Effector CD4-positive, alpha-beta T cell (primary cell): ENCODE results near the gene OR5K2. TPM values are rescaled to one million over a fixed set of nuclear protein-coding genes. Genes with fewer than 3 reads are reported as not detected.

Experiments
- DNase-seq: peaks from one replicate; pipeline ENCODE4 v3.0.0-alpha.2; 2020
- total RNA-seq: gene quantifications from one replicate; lab custom pipeline; 2026; lab: John Stamatoyannopoulos, UW

Gene OR5K2
- total RNA-seq = not detected

DNA sequence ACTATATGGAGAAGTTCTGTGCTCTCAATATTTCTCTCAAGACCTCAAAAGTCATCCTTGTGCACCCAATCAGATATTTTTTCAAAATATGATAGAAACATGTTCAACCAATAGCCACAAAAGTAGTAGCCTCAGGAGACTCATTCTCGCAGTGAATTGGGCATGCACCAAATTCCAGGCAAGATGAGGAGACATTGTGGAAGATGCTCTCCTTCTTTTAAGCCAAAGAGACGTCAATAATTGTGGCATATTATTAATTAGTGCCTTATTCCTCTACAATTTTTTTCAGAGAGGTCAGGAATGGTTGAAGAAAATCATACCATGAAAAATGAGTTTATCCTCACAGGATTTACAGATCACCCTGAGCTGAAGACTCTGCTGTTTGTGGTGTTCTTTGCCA lies at the start of gene OR5K2:
Gene OR5K2 (plus strand): TSS at position 301 of the 400 bp plus-strand sequence. CDS start 0 bp downstream, at position 301.
- DNase-seq = no peak

DNA sequence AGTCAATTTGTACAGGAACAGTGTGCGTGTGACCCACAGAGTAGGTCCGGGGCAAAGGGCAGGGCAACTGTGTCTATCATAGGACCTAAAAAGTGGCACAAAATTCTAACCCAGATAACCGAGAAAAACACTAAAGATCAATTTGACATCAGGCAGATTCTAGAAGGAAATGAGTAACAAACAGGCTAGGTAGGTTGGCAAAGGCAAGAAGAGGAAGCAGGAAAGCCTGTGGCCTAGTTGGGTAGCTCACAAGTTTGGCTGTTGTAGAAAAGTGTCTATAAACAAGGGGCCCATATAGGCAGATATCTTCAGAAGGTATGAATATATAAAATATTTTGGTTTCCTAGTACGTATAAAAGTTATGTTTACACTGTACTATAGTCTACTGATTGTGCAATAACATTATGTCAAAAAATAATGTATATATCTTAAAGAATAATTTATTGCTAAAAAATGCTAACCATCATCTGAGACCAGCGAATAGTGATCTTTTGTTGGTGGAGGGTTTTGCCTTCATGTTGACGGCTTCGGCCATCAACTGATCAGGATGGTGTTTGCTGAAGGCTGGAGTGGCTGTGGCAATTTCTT lies 47.8 kb upstream of the OR5K2 start:
- no peak for DNase-seq

- no peak for DNase-seq
Measured at GRCh38 chr3:98450372-98450771, 47.1 kb upstream of the OR5K2 start.

GRCh38 chr3:98453827-98454226 lies 43.7 kb upstream of the OR5K2 start:
- no peak for DNase-seq

GRCh38 chr3:98454929-98455328 lies 42.6 kb upstream of the OR5K2 start:
- DNase-seq = no peak

DNA sequence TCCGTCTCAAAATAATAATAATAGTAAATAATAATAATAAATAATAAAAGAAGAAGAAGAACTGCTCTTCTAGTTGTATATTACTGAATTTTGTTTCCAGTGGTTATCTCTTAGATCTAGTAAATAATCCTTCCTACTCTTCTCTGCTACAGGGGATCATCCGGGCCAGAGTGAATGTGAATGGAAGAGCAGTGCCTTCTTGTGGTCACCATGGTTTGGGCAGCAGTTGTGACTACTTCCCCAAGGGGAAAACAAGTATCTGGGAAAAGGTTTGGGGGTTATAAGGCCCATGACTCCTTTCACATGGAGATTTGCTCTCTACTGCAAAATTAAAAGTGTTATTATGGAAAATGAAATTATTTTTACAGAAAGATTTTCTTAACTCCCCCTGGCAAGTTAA lies 39.9 kb upstream of the OR5K2 start:
- no peak for DNase-seq

DNA sequence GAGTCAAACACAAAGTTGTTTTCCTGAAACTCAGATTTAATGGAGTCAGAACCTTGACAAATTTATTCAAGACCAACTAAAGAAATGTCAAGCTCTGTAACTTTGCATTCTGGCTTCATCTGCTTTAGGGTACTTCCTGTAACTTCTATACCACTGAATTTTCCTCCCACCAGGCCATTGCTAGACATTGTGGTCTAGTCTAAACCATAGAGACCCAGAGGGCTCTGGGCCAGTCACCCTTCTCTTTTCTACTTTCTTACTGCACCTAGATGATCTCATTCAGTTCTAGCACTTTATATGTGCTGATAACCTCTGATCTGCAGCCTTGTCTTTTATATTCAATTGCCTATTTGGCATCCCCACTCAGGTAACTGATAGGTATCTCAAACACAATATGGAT lies 37.3 kb upstream of the OR5K2 start:
- DNase-seq = no peak

DNA sequence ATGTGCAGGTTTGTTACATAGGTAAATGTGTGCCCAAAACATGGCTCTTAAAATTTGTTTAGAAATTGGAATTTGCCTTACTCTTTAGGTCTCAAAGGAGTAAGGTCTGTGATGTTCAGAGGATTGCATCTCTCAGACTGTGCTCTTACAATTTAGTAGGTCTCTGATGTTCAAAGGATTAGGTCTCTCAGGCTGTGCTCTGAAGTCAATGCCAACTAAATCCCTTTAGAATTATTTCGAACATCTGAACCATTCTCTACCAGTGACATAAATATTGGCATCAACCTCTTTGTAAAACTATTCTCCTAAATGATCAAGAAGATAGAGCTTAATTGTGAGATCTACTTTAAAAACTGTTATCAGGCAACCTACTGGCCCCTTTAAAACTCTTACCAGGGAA lies 34.6 kb upstream of the OR5K2 start, which contains the start of gene OR5K1:
Gene OR5K1 (plus strand): TSS at position 301 of the 400 bp plus-strand sequence. CDS start 6,376 bp downstream, outside the sequence.
- DNase-seq = no peak

GRCh38 chr3:98482717-98483482 lies 14.6 kb upstream of the OR5K2 start:
- DNase-seq = no peak

DNA sequence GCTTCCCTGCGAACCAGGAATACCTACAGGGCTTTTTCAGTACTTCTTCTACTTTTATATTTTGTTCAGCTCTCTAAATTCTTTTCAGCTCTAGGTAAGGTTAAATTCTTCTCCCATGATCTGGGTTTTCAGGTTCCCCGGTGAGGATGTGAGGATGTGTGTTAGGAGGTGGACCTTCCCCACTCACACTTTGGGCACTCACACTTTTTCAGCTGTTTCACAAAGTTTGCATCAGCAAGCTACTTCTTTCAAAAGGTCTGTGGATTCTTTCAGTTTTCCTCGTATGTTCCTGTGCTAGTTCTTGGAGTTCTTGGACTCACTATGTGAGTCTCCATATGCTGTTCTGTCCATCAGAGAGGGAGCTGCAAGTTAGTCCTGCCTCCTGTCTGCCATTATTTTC lies 13.9 kb upstream of the OR5K2 start:
- DNase-seq = no peak

DNA sequence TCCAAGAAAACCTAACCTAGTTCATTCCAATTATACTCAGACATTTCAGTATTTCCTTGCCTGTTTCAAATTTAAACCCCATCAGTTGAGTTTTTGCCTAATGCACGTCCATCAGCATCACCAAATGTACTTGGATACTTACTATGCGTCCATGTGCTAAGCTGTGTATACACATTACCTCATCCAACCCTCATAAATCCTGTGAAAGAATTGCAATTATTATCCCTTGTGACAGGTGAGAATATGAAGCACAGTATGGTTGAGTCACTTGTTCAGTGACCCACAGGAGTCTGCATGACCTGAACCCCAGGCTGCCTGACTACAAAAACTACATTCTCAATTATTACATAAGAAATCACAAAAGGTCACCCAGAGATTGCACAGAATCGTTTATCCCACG lies 2.5 kb downstream of the OR5K2 start:
- no peak for DNase-seq

DNA sequence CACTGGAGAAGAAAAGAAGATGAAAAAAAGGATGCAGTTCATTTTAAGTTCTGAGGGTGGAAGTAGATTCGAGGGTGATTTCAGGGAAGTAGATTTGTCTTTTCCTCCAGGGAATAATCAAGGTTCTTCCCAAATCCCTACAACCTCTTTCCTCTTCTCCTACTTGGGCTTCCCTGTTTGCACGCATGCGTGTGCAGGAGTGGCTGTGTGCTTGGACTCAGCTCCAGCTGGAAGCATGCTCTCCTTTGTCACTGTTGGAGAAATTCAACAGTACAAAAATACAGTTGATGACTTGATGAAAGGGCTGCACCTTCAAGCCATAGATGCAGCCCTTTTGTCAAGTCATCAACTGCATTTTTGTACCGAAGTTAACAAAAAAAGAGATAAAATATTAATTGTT lies 3.8 kb downstream of the OR5K2 start:
- no peak for DNase-seq

DNA sequence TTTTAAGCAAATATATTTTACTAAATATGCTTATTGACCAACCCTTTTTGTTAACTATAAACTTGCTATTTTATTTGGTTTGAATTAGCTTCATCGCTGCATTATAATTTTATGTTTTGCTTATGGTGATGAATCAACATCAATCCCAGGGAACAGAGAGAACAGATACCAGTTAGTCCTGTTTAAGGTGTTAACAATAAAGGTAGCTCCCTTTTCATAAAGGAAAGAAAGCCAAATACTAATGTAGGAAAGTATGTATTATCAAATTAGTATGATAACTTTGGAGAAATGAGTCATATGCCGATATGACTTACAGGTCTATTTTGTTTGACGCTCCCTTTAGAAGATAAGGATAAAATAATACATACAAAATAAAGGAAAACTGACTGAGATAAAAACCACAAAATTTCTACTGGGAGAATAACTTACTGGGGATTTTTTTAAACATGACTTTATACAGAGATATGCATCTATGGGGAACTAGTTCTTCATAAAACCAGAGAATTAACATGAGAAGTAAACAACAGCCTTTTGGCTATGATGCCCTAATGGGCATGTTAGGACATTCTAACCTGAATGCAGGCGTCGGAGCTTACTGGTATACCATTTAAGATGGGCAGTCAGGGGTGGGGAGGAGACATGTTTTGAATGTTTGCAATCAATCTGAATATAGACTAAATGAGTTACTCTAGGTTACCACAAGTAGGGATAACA lies 4.5 kb downstream of the OR5K2 start:
- no peak for DNase-seq

- DNase-seq = no peak
Measured at GRCh38 chr3:98504539-98504938, 7.1 kb downstream of the OR5K2 start.

- DNase-seq = no peak
Measured at GRCh38 chr3:98508582-98508981, 11.1 kb downstream of the OR5K2 start.

DNA sequence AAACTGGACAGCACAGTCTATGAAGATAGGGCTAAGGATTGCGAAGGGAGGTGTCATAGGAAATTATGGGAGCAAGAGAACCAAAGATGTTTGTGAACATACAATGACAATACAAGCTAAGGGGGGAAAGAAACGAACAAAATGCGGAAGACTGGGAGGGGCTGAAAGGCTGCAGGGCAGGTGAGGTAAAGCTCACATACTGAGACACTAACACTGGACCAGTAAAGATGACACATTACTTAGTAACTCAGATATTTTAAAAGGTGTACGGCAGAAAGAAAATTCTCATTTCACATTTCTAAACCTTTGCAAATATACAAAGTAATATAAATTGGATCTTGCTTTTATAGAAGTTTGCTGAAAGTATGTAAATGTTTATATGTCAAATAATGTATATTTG lies 15.1 kb downstream of the OR5K2 start:
- no peak for DNase-seq

DNA sequence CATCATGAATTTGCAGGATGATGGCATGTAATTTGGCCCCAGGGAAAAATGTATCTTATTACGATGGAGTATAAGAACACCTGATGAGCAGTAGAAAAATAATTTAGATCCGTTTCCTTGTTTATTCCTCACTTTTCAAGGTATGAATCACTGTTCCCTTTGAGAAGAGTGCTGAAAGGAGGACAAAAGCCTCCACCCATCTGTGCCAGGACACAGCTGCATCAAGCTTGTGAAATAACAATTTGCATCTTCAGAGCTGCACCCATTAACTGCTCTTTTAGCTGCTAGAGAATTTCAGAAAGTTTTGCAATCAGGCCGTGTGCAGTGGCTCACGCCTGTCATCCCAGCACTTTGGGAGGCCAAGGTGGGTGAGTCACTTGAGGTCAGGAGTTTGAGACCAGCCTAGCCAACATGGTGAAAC lies 15.6 kb downstream of the OR5K2 start:
- DNase-seq = no peak

GRCh38 chr3:98513736-98514135 lies 16.3 kb downstream of the OR5K2 start:
- DNase-seq = no peak

- no peak for DNase-seq
Measured at GRCh38 chr3:98514948-98515347, 17.5 kb downstream of the OR5K2 start.

- DNase-seq = no peak
Measured at GRCh38 chr3:98518816-98519215, 21.3 kb downstream of the OR5K2 start.

DNA sequence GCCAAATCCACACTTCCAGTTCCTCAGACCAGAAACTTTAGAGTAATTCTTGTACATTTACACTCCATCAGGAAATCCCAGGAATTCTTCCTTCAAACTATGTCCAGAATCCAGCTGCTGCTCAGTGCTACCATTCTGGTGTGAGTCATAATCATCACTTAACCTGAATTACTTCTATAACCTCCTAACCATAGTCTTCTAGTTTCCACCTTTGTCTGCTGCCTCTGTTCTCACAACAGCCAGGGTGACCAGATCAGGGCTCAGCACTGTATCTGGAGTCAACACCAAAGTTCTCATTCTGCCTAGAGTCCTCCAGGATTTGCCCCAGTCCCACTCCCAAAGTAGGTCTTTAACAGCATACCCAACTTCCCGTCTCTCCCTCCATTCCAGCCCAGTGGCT lies 21.9 kb downstream of the OR5K2 start:
- no peak for DNase-seq

- DNase-seq = peak; percentile 48
Measured at GRCh38 chr3:98521897-98522543, 24.5 kb downstream of the OR5K2 start.

- DNase-seq = peak; percentile 93
Measured at GRCh38 chr3:98522544-98523281, 25.2 kb downstream of the OR5K2 start, which contains the start of gene CLDND1. TSS of gene CLDND1 (minus strand) at chr3:98522902. CDS start at chr3:98521424, 1,478 bp downstream.
